Glutamatergic neuron (in vitro differentiated cells): ENCODE measurements around the gene AFF1. TPM values are rescaled to one million over a fixed set of nuclear protein-coding genes. Genes with fewer than 3 reads are reported as not detected.

Experiments
- DNase-seq: peaks from one replicate; pipeline ENCODE4 v3.0.0; 2022
- H3K27ac Mint-ChIP-seq: one replicate; pipeline ENCODE4 v1.8.0; 2020; ENCODE audit warnings: mild to moderate bottlenecking, mixed read lengths, inconsistent platforms; ENCODE audit not compliant: unreplicated experiment
- H3K27me3 Mint-ChIP-seq: one replicate; pipeline ENCODE4 v1.8.0; 2020; ENCODE audit warnings: mild to moderate bottlenecking, moderate library complexity, mixed read lengths, inconsistent platforms; ENCODE audit not compliant: unreplicated experiment
- H3K36me3 Mint-ChIP-seq: one replicate; pipeline ENCODE4 v1.8.0; 2020; ENCODE audit warnings: mild to moderate bottlenecking, mixed read lengths, inconsistent platforms; ENCODE audit not compliant: unreplicated experiment
- H3K4me1 Mint-ChIP-seq: one replicate; pipeline ENCODE4 v1.8.0; 2020; ENCODE audit warnings: mild to moderate bottlenecking, low read depth, mixed read lengths, inconsistent platforms; ENCODE audit not compliant: unreplicated experiment
- H3K4me3 Mint-ChIP-seq: one replicate; pipeline ENCODE4 v1.8.0; 2020; ENCODE audit warnings: mild to moderate bottlenecking, mixed read lengths, inconsistent platforms; ENCODE audit not compliant: unreplicated experiment
- H3K9me3 Mint-ChIP-seq: one replicate; pipeline ENCODE4 v1.8.0; 2020; ENCODE audit warnings: mild to moderate bottlenecking, moderate library complexity, mixed read lengths, inconsistent platforms; ENCODE audit not compliant: unreplicated experiment
- total RNA-seq: library from RNA; stranded (reverse); fragmentation: NEBNext Ultra II Directional; extraction: Animal tissue kit (Norgen Biotek cat#: 25700); gene quantifications from one replicate; pipeline ENCODE4 v1.2.1, GENCODE V29; 2021; ENCODE audit not compliant: unreplicated experiment
- TF ChIP-seq, protein P1 (sequence below): fragments of 200-600 bp; sonication (generic); IDR thresholded peaks from one replicate; pipeline ENCODE4 v1.5.0; 2021; ENCODE audit not compliant: partially characterized antibody, unreplicated experiment

The AFF1 gene
- total RNA-seq, 1 donor from 2014 or later, result 42.5 TPM

DNA sequence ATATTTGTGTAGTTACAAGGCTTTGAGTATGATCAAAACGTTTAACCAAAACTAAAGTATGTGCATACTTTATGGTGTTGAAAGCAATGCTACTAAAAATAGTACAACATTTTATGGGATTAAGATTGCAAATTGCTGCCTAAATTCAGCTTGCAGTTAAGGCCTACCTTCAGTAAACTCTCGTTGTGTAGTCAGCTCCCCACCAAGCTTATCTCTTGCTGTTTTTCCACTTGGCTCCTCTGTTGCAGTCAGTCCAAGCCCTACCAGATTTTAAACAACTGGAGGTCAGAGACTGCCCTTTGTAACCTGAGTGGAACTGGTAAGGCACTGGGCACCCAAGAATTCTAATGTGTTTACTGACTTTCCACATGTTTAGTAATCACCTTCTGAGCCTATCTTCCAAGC lies 25.7 kb downstream of the AFF1 start:
- Mint-ChIP-seq H3K9me3 (no peaks in the 10 kb centered on the region), H3K36me3 (no peaks in the 10 kb centered on the region), H3K27me3 (peaks cover 4% of the 10 kb centered on the region), H3K4me3 (no peak overlapping the region), H3K4me1 (peaks cover 26% of the 10 kb centered on the region), H3K27ac (no peak overlapping the region)
- no peak for DNase-seq
- TF ChIP-seq, protein P1, sequence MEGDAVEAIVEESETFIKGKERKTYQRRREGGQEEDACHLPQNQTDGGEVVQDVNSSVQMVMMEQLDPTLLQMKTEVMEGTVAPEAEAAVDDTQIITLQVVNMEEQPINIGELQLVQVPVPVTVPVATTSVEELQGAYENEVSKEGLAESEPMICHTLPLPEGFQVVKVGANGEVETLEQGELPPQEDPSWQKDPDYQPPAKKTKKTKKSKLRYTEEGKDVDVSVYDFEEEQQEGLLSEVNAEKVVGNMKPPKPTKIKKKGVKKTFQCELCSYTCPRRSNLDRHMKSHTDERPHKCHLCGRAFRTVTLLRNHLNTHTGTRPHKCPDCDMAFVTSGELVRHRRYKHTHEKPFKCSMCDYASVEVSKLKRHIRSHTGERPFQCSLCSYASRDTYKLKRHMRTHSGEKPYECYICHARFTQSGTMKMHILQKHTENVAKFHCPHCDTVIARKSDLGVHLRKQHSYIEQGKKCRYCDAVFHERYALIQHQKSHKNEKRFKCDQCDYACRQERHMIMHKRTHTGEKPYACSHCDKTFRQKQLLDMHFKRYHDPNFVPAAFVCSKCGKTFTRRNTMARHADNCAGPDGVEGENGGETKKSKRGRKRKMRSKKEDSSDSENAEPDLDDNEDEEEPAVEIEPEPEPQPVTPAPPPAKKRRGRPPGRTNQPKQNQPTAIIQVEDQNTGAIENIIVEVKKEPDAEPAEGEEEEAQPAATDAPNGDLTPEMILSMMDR, result no peak

DNA sequence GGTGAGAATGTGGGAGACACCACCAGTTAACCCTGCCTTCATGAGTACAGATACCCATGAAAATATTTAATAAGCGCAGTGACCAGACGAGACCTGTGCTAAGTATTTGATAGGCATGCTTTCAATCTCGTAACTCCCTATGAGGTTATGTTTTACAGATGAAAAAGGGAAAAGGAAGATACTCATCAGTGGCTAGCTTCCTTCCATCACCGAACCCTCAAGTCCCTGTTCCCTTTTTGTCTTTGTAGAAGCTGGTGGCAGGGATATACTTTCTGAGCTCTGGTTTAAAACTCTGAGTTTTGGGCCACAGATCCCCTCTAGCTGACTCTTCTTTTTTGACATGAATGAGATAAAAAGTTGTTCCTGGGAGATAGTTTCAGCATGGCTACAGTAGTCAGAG lies 26.3 kb downstream of the AFF1 start:
- Mint-ChIP-seq H3K4me3 (peak overlapping the region; percentile 15), H3K36me3 (no peaks in the 10 kb centered on the region), H3K4me1 (peaks cover 26% of the 10 kb centered on the region)

DNA sequence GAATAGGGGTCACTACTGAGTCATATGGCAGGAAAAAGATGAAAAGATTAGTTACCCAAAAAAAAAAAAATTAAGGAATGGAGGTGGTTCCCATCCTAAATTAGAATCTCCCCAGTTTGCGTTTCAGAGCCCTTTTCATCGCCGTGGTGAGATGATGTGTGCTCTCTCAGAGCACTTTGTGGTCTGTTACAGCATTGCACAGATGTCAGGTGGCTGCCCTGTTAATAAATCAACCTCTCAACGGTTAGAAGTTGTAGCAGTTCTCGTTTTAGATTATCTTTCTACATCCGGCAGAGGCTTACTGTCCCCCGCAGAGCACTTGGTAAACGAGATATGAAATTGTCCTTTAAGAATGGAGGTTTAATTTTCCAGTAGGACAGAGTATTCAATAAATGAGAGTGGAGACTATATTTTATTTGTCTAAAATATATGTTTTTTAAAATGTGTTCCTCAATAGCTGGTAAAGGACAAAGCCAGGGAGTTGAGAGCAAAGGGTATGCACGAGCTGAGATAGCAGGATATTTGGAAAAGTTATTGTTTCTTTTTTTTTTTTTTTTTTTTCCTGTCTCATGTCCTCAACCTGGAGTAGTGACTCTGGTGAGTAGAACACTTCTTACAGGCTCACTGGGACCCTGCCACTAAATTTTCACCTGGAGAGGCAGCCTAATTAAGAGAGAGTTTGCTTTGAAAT lies 26.9 kb downstream of the AFF1 start:
- no peaks in the 10 kb centered on the region for H3K9me3 Mint-ChIP-seq

More for the DNA sequence above, 26.3 kb downstream of the AFF1 start:
- Mint-ChIP-seq H3K27ac (no peak overlapping the region), H3K9me3 (no peaks in the 10 kb centered on the region), H3K27me3 (peaks cover 4% of the 10 kb centered on the region)
- TF ChIP-seq, protein P1, result no peak
- DNase-seq, result no peak

DNA sequence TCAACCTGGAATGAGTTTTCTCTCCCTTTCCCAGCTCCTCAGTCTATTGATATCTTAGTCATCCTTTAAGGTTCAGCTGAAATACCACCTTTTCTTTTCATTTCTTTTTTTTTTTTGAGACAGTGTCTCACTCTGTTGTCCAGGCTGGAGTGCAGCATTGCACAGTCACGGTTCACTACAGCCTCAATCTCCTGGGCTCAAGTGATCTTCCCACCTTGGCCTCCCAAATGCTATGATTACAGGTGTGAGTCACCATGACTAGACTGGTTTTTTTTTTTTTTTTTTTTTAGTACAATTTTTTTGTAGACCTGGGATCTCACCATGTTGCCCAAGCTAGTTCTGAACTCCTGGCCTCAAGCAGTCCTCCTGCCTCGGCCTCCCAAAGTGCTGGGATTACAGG lies 28.9 kb downstream of the AFF1 start:
- Mint-ChIP-seq H3K27ac (no peak overlapping the region), H3K4me1 (peaks cover 26% of the 10 kb centered on the region), H3K9me3 (no peaks in the 10 kb centered on the region), H3K4me3 (no peak overlapping the region), H3K27me3 (peaks cover 4% of the 10 kb centered on the region), H3K36me3 (no peaks in the 10 kb centered on the region)
- TF ChIP-seq, protein P1, result no peak
- DNase-seq, result no peak

More for the DNA sequence above, 26.9 kb downstream of the AFF1 start:
- peak overlapping the region; percentile 37 for H3K4me3 Mint-ChIP-seq
- peak overlapping the region; percentile 40 for H3K27ac Mint-ChIP-seq
- peaks cover 4% of the 10 kb centered on the region for H3K27me3 Mint-ChIP-seq
- H3K36me3 Mint-ChIP-seq, result no peaks in the 10 kb centered on the region
- peaks cover 26% of the 10 kb centered on the region for H3K4me1 Mint-ChIP-seq
- TF ChIP-seq, protein P1, result no peak
- DNase-seq, result no peak
